HG03354 (cell line): Measurements from ENCODE around the gene KCNK3.

Source experiments
- ATAC-seq: cut with Tn5 transposase; IDR thresholded peaks from one replicate; pipeline ENCODE4 v1.9.1; 2021; ENCODE audit warnings: mild to moderate bottlenecking; ENCODE audit not compliant: unreplicated experiment, poor library complexity, severe bottlenecking

KCNK3 gene

DNA sequence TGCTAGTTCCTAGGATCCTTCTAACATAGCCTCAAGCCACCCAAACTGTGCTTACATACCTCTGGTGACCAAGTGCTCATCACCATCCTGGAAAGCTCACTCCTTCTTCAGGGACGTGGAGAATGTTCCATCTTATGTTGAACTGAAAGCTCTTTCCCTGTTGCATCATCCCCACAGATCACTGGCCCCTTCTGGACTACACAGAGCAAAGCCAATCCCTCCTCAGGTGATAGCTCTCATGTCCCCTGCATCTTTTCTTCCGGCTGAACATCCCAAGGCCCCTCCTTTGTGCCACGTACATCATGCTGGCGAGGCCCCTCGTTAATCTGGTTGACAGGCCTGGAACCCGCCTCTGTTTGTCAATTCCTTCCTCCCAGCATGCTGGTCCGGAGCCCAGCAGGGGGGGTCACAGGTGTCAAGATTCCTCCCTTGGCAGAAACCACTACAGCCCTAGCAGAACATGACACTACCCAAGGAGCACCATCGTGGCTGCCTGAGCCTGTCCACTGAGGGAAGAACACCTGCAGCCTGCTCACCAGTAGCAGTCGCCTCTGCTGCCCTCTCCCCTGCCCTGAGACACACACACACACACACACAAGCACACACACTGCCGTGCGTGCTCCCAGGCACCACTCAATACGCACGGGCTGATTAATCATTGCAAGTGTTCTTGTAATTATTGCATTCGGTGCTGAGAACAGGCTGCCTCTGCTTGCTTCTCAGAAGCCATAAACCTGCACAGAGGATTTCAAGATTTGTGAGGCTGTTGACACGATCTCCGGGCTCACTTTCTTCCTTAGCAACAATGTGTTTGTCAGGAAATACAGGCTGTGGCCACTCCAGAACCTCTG, 6.3 kb upstream of the KCNK3 start:
- ATAC-seq, result no peak

DNA sequence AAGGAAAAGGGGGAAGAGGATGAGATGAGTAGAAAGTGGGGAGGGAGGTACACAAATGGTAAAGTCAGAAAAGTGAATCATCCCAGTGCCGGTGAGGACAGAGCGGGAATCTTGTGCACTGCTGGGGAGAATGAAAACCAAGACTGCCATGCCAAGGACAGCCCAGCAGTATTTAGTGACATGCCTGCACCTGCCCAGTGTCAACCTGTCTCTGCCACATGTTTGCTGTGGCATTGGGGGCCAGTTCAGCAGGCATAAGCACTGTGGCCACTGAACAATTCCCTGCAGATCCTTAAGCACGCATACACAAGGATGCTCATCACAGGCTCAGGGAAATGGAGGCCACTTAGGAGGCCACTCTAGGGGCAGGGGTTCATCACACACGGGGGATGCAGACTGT, 5.2 kb upstream of the KCNK3 start:
- no peak for ATAC-seq

DNA sequence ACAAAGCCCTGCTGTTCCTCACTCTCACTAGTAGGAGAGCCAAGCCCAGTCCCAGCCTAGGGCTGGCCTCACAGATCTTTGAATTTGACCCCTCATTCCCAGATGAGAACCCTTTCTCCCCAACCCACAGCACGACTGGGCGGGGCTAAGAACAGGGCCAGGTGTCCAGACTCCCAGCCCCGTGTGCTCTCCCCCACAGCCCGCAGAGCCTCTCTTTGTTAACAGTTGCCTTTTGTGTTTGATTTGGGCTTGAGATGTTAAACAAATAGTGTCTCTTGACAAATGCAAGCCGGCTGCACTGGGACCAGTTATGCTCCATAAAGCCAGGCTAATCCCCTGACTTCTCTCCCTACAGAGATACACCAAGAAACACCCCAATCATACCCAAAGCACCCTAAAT, 4.7 kb upstream of the KCNK3 start:
- ATAC-seq, result no peak

DNA sequence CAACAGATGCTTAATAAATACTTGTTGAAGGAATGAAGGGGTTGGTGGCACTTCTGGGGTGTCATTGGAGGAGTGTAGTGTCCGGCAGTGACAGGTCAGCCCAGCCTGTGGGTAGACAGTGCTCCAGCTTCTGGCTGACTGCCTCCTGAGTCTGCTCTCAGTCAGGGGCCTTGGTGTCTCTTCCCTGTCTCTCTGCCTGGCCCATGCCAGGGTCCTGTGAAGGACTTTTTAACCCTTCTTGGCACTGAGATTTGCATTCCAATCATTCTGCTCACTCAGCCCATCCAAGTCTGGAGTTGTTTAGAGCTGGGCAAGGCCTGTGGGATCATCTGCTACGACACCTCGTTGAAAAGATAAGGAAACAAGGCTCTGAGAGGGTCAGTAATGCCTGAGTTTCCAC, 1.4 kb upstream of the KCNK3 start:
- no peak for ATAC-seq

DNA sequence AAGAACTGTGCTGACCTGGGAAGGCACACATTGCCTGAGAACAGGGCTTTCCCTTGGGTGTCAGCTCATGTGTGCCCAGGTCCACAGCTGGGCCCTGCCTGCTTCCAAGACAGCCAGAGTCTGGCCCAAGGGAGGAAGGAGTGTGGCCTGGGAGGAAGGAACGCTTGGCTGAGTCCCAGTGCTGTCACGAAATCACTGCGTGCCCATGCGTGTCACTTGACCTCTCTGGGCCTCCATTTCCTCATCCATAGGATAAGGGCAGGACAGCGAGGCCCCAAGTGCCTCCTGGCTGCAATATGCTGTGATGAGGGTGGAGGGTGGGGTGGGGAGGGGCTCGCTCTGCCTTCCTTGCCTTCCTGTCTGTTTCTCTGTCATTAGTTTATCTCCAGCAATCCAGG, 642 bp upstream of the KCNK3 start:
- no peak for ATAC-seq

DNA sequence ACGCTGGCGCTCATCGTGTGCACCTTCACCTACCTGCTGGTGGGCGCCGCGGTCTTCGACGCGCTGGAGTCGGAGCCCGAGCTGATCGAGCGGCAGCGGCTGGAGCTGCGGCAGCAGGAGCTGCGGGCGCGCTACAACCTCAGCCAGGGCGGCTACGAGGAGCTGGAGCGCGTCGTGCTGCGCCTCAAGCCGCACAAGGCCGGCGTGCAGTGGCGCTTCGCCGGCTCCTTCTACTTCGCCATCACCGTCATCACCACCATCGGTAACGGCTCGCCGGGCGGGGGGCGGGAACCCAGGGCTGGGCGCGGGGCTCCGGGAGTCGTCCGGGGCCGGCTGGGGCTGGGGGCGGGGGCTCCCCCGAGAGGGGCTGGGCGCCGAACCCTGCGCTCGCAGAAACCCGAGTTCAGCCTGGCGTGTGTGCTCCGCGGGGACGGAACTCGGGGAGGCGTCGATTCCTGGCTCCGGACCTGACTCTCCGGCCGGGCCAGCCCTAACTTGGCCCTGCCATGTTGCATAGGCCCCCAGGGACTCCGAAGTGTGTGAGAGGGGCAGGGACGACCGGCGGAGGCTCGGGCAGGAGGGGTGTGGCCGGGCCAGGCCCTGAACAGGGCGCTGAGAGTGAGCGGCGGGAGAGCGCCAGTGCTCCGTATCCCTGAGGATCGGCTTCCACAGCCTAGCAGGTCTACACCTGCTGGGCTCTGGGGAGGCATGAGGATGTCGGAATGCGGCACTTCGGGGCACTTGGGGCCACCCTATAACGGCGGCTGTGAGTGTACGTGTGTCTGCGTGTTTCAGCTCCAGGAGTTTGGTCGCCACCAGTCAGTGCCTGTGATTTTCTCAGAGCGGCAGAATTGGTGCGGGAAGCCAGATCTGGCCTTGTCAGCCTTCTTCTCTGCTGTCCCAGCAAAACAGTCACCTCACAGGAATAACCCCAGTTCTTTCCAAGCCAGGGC, 651 bp downstream of the KCNK3 start:
- ATAC-seq, result no peak

DNA sequence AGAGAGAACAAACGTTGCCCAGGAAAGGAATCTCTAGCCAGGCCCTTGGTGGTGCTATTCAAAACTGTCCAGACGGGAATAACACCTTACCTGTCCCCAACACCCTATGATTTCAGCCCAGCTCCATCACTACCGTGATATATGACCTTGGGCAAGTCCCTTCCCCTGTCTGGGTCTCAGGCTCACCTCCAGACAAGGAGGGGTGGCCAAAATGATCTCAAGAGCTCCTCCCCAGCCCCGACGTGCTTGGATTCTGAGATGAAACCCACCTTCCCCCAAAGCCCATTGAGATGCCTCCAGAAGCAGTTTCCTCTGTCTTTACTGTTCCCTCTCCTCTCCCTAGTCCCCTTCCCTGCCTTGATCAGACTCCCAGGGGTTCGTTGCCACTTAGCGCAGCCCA, 1.5 kb downstream of the KCNK3 start:
- ATAC-seq, result no peak

DNA sequence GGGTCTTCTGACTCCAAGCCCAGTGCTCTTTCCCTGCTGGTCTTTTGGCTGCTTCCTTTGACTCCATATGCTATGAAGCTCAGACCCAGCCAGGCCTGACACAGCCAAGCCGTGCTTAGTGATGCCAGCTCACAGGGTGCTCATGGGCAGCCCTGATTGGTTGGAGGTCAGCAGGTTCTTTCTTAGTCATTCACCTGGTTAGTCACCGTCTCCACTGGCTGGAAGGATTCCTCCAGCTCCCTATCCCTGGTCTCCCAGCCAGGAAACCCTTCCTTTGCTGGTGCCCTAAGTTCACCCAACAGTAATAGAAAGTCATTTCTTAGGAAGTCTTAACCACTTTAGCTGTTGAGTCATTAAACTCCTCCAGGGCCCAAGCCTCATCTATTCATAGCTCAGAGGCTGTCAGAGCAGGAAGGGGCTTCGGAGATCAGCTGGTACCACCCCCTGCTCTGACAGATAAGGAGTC, 3.9 kb downstream of the KCNK3 start:
- ATAC-seq, result no peak

DNA sequence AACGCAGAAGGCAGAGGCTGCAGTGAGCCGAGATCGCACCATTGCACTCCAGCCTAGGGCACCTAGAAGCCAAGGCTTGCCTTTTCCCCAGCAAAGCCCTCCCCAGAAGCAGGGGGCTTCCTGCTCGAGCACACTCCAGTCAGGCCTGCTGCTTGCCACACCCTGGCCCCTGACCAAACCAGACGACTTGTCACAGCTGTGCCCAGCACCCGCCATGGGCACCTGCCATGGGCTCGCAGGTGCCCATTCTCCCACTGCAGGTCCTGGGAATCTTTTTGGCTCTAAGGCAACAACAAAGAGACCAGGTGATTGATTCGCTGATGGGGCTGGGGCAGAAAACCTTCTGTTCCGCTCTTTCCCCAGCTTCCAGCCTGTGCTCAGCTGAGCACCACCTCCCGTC, 4.9 kb downstream of the KCNK3 start:
- no peak for ATAC-seq

DNA sequence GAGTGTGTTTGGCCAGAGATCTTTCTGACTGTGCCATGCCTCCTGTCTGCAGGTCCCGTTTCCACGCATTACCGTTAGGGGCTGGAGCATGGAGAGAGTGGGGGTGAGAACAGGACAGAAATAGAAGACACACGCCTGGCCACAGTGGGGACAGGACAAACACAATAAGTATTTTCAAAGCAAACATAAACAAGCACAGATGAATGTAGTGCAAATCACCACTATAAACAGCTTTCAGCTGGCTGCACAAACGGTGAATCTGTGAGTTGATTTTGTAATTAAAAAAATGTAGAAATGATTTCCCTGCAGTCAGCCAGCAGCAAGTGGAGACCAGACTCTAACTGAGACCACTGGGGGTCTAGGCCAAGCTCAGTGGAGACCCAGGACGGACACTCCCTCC, 6.8 kb downstream of the KCNK3 start:
- no peak for ATAC-seq

DNA sequence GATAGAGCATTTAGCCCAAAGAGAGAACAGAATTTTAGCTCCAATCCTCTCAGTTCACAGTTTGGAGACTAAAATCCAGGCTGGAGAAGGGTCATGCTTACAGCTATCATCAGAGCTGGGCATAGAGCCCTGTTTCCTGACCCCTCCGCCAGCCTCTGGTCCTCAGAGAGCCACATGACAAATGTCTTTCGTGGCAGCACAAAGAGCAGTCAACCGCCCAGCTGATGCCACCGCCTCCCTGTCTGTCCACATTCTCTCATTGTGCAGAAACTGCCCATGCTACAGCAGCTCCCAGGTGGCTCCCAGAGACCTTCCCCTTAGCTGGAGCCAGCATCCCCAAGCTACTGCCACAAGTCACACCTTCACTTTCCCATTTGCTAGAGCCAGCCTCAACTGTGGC, 7.6 kb downstream of the KCNK3 start:
- ATAC-seq, result no peak

DNA sequence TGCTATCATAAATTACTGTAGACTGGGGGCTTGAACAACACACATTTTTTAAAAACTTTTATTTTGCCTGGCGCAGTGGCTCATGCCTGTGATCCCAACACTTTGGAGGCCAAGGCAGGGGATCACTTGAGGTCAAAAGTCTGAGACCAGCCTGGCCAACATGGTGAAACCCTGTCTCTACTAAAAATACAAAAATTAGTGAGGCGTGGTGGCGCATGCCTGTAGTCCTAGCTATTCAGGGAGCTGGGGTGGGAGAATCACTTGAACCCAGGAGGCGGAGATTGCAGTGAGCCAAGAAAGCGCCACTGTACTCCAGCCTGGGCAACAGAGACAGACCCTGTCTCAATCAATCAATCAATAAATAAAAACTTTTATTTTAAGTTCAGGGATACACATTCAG, 9.1 kb downstream of the KCNK3 start:
- ATAC-seq, result no peak

DNA sequence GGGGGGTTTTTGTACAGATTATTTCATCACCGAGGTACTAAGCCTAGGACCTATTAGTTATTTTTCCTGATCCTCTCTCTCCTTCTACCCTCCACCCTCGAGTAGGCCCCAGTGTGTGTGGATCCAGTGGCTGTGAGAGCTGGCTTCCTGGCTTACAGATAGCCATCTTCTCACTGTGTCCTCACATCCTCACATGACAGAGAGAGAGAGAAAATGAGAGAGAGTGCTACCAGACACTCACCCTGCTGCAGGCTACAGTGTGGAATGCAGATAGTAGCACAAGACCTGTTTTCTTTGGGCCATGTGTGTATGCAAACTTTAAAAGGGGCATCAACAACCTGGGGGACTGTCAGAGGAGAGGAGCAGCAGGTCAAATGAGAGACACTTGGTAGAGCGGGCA, 9.5 kb downstream of the KCNK3 start:
- ATAC-seq, result no peak

DNA sequence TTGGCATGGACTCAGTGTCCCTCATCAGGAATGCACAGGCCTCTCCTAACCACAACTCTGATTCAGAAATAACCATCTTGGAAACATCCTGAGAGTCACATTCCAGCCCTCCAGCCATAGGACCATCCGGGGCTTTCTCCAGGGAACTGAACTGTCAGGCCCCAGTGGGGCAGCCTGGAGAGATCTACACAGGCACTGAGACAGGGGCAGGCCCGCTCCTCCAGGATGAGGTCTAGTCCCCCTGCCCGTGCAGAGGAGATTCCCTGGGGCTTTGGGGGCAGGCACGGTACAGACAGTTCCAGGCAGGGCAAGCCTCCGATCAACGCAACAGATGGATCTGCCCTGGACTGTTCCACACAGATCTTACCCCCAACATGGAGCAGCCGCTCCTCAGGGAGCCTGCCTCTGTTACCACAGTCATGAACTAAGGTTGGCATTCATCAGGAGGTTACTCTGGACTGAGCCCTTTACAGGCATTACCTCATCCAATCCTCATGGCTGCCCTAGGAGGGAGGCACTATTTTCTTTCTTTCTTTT, 12.0 kb downstream of the KCNK3 start:
- ATAC-seq, result no peak

DNA sequence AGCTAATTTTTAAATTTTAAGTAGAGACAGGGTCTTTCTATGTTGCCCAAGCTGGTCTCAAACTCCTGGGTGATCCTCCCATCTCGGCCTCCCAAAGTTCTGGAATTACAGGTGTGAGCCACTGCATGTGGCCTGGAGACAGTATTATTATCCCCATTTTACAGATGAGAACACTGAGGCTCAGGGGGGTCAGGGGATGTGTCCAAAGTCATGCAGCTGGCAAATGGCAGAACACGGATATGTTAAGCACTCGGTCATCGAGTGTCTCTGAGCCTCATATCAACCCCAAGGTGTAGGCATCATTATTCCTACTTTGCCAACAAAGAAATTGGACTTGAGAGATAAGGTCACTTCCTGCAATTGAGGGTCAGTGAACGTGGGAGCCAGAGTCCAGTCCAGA, 12.6 kb downstream of the KCNK3 start:
- no peak for ATAC-seq

DNA sequence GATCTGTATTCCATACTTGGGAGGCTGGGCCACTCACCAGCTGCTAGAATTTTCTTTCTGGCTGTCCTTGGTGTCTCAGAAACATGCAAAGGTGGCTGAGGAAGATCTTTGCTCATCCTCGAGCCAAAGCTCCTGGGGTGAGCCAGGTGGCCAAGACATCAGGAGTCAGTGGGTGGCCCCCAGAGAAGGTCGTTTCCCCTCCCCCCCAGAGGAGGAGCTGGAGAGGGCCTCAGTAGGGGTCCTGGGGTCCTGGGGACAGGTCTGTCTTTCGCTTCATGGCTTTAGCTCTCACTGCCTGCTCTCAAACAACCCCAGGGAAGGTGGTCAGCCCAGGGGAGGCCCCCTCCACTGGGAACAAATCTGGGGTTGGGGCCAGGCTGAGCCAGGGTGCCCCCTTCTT, 13.6 kb downstream of the KCNK3 start:
- no peak for ATAC-seq

DNA sequence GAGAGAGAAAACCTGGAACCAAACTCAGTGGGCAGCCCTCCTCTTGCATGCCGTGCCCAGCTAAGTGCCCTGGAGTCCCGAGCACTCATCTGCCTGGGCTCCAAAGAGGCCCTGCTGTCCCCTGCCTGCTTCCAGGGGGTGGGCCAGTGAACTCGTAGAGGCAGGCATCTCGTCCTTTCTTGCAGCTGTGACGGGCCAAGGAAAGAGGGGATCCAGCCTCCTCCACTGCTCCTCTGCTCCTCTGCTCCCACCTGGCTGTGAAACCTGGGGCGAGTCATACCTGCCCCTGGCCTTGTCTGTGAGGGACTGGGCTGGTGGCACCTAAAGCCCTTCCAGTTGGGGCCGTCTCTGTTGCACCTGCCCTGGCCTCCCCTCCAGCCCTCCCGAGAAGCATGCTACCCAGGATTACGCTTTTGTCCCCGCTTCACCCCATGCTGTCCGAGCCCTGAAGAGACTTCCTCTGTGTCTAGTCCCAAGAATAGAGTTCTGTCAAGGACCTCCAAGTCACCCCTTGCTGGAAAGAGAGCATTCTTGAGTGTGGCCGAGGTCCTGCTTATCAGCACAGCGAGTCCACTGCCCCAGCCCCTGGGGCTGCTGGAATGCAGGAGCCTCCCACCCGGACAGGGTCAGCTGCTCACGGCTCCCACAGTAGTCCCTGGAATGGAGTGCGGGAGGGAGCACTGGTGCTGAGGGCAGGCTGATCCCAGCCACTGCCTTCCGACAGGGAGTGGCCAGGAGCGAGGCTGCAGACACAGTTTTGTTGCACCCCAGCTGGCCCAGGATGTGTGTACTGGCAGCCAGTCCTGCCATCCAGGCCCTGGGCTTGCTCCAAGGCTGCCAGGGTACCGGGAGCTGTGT, 14.3 kb downstream of the KCNK3 start:
- no peak for ATAC-seq

DNA sequence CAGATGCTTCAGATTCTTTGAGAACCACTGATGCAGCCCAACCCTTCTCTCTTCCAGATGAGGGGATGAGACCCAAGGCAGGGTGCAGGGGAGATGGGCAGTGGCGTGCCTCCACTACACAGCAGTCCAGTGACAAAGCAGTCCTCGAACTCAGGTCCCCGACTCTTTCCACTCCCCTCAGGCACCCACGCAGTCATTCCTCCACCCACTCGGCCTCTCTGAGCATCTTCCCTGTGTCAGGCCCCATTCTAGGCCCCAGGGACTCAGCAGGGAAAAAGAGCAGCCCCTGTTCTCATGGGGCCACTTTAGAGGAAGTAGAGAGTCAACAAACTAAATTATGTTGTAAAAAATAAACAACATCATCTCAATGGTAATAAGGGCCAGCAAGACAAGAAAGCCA, 15.2 kb downstream of the KCNK3 start:
- no peak for ATAC-seq

DNA sequence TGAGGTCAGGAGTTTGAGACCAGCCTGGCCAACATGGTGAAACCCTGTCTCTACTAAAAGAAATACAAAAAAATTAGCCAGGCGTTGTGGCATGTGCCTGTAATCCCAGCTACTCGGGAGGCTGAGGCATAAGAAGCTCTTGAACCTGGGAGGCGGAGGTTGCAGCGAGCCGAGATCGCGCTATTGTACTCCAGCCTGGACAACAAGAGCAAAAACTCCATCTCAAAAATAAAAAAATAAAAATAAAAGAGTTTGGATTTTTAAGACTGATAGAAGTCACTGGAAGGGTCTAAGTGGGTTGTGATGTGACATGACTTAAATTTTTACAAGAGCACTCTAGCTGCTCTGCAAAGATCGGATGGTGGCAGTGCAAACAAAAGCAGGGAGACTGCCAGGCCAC, 15.9 kb downstream of the KCNK3 start:
- no peak for ATAC-seq
